Measurements from ENCODE around the gene POLD4. TPM values are rescaled to one million over a fixed set of nuclear protein-coding genes. Genes with fewer than 3 reads are reported as not detected.

POLD4 gene
- polyA plus RNA-seq, 1 donor: 33.3 TPM

GRCh38 chr11:67314218-67314617 is 39.1 kb downstream of the POLD4 start:
- DNase-seq: no peak

GRCh38 chr11:67313125-67313890 is 40.0 kb downstream of the POLD4 start:
- DNase-seq: no peak

- no peak for DNase-seq
Observed at GRCh38 chr11:67312187-67313021, 40.9 kb downstream of the POLD4 start.

DNA sequence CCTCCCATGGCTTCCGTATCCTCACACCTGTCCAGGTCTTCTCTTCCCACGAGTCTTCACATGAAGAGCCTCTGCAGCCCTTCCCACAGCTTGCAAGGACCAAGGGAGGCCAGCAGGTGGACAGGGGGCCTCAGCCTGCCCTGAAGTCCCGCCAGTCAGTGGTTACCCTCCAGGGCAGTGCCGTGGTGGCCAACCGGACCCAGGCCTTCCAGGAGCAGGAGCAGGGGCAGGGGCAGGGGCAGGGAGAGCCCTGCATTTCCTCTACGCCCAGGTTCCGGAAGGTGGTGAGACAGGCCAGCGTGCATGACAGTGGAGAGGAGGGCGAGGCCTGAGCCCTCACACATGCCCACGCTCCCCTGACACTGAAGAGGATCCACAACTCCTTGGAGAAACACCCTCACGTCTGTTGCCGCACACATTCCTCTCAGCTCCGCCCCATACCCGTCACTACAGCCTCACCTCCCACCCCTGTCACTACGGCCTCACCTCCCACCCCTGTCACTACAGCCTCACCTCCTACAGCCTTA is 41.7 kb downstream of the POLD4 start:
- no peak for DNase-seq

DNA sequence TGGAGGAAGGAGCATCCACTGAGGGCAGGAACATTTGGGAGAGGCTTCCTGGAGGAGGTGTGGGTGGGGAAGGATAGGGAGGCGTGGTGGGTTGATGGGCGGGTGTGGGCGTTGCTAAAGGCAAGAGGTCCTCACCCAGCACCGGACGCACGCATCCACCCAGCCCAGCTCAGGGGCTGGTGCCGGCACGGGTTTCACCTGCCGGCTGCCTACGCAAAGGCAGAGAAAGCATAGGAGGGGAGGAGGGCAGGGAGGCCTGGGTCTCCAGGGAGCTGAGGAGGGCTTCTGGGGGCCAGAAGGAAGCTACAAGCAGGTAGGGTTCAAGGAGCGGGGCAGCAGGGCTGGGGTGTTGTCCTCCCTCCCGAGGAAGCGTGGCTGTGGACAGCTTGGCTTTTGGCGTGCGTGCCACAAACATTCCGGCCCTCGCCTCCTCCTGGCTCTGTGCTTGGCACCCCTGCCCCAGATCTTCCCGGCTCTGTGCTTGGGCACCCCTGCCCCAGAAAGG is 42.2 kb downstream of the POLD4 start:
- no peak for DNase-seq

DNA sequence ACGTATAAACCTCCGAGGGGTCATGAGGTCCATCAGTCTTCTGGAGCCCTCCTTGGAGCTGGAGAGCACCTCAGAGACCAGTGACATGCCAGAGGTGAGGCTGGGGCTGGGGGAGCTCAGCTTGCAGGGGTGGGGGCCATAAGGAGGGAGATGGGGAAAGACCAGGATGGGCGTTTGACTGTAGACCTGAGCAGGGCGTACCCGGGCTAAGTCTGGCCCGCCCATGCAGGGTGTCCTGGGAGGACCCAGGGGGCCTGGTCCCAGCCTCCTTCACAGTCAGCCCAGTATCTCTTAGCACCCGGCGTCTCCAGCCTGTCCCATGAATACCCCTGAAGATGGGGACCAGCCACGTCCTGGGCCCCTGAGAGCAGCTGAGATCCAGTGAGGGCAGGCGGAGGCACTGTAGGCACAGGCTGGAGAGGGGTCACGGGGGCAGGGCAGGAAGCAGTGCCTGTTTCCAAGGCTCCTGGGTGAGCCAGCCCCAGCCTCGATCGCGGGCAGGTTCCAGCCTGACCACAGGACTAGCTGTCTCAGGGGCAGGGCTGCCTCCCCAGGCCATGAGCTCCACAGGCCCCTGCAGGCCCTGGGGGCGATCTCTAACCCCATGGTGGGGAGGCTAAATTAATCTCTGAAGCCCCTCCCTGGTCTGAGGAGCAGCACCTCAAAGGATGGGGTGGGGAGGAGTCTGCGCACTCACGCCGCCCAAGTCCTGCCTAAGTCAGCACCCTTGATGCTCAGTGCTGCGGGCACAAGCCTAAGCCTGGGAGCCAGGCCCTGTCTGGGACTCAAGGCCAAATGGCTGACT is 42.9 kb downstream of the POLD4 start:
- no peak for DNase-seq

DNA sequence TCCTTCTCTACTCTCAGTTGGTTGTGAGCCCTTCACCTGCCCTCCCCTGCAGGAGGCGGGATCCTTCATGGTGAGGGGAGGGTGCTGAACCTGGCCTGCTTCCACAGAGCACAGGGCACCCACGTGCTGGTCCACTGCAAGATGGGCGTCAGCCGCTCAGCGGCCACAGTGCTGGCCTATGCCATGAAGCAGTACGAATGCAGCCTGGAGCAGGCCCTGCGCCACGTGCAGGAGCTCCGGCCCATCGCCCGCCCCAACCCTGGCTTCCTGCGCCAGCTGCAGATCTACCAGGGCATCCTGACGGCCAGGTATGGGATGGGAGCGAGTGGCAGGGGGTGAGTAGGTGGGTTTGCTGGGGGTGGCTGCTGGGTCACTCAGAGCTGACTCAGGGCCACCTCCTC is 43.7 kb downstream of the POLD4 start:
- no peak for DNase-seq

DNA sequence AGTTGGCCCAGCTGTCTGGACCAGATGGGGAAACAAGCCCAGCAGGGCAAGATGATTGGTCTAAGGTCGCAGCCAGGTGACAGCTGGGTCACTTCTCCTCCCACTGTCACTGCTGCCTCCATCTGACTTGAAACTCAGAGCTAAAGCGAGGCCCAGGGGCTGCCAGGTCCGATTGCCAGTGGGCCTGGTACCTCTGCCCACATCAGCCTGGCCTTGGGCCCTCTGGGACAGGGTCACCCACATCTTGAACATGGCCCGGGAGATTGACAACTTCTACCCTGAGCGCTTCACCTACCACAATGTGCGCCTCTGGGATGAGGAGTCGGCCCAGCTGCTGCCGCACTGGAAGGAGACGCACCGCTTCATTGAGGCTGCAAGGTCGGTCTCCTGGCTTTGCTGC is 44.2 kb downstream of the POLD4 start:
- DNase-seq: no peak

GRCh38 chr11:67308031-67308866 is 45.1 kb downstream of the POLD4 start:
- DNase-seq: no peak

DNA sequence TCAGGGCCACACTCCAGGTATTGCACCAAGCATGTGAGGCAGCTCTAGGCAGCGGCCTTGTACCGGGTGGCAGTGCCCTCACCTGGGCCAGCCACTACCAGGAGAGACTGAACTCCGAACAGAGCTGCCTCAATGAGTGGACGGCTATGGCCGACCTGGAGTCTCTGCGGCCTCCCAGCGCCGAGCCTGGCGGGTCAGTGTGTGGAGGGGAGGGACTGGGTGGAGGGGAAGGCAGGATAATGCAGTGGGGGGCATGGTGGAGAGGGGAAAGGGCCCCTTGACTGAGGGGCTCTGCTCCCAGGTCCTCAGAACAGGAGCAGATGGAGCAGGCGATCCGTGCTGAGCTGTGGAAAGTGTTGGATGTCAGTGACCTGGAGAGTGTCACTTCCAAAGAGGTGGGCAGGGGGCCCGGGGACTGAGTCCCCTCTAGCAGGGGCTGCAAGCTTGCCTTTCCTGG is 45.8 kb downstream of the POLD4 start:
- DNase-seq: no peak

GRCh38 chr11:67306769-67307544 is 46.4 kb downstream of the POLD4 start:
- no peak for DNase-seq

GRCh38 chr11:67304511-67305113 is 48.7 kb downstream of the POLD4 start:
- no peak for DNase-seq

- no peak for DNase-seq
Observed at GRCh38 chr11:67303835-67304411, 49.4 kb downstream of the POLD4 start.

DNA sequence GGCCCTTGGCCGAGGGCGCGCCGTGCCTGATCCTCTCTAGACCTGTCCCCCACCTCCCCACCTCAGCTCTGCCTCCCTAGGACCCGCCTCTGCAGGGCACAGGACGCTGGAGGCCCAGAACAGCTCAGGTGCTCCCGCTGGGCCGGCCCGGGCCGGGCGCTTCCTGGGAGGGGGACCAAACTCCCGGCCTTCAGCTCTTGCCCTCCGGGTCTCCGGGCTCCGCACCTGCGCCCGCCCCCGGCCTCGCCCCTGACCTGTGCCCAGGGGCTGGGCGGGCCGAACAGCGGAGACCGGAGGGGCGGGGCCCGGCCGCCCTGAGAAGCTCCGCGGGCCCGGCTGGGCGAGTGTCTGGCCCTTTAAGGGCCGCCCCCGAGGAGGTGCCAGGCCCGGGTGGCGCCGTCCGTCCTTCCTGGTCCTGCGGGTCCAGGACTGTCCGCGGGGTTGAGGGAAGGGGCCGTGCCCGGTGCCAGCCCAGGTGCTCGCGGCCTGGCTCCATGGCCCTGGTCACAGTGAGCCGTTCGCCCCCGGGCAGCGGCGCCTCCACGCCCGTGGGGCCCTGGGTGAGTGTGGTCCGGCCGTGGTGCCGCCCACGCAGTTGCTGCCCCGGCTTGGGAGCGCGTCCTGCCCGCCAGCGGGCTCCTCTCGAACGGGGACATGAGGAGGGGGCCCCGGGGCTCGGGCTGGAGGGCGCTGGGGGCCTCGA is 50.1 kb downstream of the POLD4 start, which contains the start of gene SSH3:
SSH3 (plus strand) TSS at position 399 of the 703 bp plus-strand sequence; CDS start at position 495, 96 bp downstream.
- peak; percentile 64 for DNase-seq

DNA sequence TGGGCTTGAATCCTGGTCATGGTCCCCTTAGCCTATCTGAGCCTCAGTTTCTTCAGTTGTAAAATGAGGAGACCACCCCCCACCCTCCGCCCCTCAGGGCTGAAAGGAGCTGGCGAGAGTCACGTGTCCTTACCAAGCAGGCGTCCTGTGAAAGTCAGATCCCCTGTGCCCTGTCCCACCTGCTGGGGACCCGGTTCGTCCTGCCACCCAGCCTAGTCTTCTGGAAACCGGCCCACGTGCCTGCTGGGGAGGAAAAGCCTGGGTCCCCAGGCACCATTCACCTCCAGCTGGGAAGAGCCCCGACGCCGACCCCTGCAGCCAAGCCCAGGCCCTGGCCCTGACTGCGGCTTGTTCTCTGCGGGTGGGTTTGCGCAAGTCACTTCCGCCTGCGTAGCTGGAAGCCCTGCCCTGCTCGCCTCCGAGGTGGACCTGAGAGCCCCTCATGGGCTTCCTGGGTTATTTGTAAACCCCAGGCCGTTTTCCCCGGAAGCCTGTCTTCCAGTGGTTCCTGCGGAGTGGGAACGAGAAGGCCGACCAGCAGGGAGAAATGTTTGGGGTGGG is 50.7 kb downstream of the POLD4 start:
- no peak for DNase-seq

GRCh38 chr11:67301951-67302516 is 51.3 kb downstream of the POLD4 start:
- peak; percentile 48 for DNase-seq

DNA sequence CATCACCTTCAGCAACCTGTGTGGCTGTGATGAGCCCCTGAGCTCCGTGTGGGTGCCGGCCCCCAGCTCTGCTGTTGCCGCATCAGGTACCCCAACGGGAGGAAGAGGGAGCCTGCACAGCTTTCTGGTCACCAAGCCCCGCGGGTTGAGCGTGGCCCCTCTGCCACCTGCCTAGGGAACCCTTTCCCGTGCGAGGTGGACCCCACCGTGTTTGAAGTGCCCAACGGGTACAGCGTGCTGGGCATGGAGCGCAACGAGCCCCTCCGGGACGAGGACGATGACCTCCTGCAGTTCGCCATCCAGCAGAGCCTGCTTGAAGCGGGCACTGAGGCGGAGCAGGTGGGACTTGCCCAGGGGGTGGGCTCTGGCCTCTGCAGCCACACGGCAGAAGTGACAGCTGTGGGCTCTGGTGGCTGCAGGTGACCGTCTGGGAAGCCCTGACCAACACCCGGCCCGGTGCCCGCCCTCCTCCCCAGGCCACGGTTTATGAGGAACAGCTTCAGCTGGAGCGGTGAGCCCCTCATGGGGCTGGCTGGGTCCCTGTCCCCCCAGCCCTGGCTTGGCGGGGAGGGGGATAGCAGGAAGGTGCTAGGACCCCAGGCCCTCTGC is 51.9 kb downstream of the POLD4 start:
- DNase-seq: no peak

Measured in hindlimb muscle (tissue), 1 donor.